ENCODE data around the gene STX10.
A peak's percentile ranks its signal among the peaks of the same experiment; 100 is the strongest.

Gene STX10

DNA sequence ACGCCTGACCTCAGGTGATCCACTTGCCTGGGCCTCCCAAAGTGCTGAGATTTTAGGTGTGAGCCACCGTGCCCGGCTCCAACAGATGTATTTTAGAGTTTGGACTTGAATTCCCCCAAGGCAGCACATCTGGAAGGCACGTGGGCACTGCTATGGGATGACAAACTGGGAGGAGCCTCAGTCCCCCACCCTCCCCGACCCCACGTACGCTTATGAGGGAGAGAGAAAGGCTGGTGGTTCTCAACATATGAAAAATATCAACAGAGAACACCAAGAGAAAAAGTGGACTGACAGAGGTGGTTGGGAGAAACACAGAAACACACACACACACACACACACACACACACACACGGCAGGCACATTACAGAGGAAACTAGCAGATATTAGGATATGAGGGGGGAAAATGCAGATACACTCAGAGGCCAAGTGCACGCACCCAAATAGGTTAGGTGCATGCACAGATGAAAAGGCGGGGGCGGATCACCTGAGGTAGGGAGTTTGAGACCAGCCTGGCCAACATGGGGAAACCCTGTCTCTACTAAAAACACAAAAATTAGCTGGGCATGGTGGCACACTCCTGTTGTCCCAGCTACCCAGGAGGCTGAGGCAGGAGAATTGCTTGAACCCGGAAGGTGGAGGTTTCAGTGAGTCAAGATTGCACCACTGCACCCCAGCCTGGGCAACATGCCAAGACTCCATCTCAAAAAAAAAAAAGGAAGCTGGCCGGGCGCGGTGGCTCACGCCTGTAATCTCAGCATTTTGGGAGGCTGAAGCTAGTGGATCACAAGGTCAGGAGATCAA lies 3.2 kb downstream of the STX10 start:
- no peak overlapping the region for H3K4me3 ChIP-seq (replicated peaks; ENCODE audit: low read depth, low read length)
- TF ChIP-seq, protein P1, sequence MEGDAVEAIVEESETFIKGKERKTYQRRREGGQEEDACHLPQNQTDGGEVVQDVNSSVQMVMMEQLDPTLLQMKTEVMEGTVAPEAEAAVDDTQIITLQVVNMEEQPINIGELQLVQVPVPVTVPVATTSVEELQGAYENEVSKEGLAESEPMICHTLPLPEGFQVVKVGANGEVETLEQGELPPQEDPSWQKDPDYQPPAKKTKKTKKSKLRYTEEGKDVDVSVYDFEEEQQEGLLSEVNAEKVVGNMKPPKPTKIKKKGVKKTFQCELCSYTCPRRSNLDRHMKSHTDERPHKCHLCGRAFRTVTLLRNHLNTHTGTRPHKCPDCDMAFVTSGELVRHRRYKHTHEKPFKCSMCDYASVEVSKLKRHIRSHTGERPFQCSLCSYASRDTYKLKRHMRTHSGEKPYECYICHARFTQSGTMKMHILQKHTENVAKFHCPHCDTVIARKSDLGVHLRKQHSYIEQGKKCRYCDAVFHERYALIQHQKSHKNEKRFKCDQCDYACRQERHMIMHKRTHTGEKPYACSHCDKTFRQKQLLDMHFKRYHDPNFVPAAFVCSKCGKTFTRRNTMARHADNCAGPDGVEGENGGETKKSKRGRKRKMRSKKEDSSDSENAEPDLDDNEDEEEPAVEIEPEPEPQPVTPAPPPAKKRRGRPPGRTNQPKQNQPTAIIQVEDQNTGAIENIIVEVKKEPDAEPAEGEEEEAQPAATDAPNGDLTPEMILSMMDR (IDR thresholded peaks at IDR 0.05; ENCODE audit: low read length, missing control alignments): no peak
- DNase-seq (ENCODE audit: low read depth): peak; percentile 67

DNA sequence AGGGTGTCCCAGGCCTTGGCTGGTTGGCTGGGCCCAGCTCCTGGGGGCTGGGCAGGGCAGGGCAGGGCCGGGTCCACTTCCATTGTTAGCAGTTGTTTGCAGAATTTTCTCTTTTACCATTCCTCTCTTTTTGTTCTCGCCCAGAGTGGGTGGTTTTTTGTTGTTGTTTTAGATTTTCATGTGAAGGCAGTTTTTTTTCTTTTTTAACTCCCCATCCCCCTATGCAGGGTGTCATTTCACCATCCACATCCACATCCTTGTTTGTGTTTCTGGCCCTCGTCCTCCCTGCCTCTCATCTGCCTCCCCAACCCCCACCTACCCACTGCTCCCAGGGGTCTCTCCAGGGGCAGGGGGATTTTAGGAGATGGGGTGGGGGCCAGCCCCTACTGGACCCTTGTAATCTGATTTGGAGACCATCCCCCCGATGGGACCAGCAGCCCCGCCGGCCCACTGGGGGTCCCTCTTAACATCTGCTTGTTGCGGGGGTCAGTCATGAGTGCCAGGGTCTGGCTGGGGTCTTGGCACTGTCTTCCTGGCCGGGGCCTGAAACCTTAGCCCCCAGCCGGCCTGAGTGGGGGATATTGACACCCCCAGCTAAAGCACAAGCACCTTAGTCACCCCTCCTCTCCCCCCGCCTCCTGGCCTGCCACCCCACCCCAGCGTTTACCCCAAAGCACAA lies 10.4 kb downstream of the STX10 start:
- TF ChIP-seq, protein P1 (IDR thresholded peaks at IDR 0.05; ENCODE audit: low read length, missing control alignments): no peak
- H3K4me3 ChIP-seq (replicated peaks; ENCODE audit: low read depth, low read length): no peak overlapping the region
- no peak for DNase-seq (ENCODE audit: low read depth)

DNA sequence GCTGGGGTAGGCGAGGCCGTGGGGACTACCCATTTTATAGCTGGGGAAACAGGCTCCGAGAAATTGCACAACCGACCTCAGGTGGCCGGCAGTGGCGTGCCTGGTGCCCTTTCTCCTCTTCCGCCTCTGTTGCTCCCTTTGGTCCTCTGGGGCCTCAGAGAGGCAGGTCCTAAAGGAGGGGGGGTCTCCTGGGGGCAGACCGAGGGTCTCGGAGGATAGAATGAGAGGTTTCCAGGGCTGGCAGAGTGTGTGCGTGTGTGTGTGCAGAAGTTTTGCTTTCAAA lies 11.3 kb downstream of the STX10 start:
- no peak overlapping the region for H3K4me3 ChIP-seq (replicated peaks; ENCODE audit: low read depth, low read length)
- no peak for DNase-seq (ENCODE audit: low read depth)
- TF ChIP-seq, protein P1 (IDR thresholded peaks at IDR 0.05; ENCODE audit: low read length, missing control alignments): no peak

DNA sequence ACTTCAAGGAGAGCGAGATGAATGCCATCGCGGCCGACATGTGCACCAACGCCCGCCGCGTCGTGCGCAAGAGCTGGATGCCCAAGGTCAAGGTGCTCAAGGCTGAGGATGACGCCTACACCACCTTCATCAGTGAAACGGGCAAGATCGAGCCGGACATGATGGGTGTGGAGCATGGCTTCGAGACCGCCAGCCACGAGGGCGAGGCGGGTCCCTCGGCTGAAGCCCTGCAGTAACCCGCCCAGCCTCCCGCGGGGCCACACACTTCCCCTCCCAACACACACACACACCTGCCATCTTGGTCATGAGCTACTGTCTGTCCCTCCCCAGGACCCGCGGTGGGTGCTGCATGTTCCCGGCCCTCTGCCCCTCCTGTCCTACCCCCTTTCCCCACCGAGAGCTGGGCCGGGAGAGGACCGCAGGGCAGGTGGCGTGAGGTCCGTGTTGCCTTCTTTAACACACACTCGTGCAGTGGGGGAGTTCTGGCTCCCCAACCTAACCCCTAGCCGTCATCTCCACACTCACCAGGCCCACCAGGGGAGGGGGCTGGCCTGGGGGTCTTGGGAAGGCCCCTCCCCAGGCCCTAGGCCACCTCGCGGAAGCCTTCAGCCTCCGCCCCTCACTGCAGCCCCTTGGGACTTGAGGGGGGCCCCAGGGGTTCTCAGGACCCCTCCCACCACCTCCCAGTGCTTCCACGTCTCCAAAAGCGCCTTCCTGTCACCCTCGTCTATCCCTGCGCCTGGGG lies 11.8 kb downstream of the STX10 start:
- DNase-seq (ENCODE audit: low read depth): no peak
- no peak overlapping the region for H3K4me3 ChIP-seq (replicated peaks; ENCODE audit: low read depth, low read length)
- TF ChIP-seq, protein P1 (IDR thresholded peaks at IDR 0.05; ENCODE audit: low read length, missing control alignments): no peak

DNA sequence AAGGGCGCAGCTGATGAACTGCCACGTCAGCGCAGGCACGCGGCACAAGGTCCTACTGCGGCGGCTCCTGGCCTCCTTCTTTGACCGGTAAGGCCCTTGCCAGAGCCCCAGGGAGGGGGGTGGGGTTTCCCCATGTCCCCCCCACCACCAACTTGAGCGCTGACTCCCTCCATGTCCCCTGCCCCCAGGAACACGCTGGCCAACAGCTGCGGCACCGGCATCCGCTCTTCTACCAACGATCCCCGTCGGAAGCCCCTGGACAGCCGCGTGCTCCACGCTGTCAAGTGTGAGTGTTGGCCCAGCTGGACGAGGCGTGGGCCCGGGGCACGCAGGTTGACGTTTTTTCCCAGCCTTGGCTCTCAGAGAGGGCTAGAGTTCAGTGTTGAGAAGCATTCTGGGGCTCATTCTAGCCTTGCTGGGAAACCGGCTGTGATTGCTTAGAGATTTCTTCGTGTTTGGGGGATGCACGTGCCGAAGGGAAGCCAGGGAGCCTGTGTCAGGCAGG lies 12.8 kb downstream of the STX10 start:
- DNase-seq (ENCODE audit: low read depth): no peak
- H3K4me3 ChIP-seq (replicated peaks; ENCODE audit: low read depth, low read length): no peak overlapping the region
- TF ChIP-seq, protein P1 (IDR thresholded peaks at IDR 0.05; ENCODE audit: low read length, missing control alignments): no peak

DNA sequence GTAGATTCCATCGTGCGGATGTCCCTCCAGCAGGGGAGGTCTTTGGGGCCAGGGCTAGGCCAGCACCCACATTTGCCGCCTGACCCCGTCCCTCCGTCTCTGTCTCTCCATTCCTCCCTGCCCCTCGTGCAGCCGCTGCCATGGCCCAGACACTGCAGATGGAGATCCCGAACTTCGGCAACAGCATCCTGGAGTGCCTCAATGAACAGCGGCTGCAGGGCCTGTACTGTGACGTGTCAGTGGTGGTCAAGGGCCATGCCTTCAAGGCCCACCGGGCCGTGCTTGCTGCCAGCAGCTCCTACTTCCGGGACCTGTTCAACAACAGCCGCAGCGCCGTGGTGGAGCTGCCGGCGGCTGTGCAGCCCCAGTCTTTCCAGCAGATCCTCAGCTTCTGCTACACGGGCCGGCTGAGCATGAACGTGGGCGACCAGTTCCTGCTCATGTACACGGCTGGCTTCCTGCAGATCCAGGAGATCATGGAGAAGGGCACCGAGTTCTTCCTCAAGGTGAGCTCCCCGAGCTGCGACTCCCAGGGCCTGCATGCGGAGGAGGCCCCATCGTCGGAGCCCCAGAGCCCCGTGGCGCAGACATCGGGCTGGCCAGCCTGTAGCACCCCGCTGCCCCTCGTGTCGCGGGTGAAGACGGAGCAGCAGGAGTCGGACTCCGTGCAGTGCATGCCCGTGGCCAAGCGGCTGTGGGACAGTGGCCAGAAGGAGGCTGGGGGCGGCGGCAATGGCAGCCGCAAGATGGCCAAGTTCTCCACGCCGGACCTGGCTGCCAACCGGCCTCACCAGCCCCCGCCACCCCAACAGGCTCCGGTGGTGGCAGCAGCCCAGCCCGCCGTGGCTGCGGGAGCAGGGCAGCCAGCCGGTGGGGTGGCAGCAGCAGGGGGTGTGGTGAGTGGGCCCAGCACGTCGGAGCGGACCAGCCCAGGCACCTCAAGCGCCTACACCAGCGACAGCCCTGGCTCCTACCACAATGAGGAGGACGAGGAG lies 14.8 kb downstream of the STX10 start:
- DNase-seq (ENCODE audit: low read depth): no peak
- TF ChIP-seq, protein P1 (IDR thresholded peaks at IDR 0.05; ENCODE audit: low read length, missing control alignments): no peak
- no peak overlapping the region for H3K4me3 ChIP-seq (replicated peaks; ENCODE audit: low read depth, low read length)

Data from fibroblast of pulmonary artery (primary cell).